K562 (cell line): ENCODE data around the gene OR13C8.

Experiments used
- CTCFL ChIP-seq: IDR thresholded peaks from 2 replicates; pipeline ENCODE4 v1.6.1; 2011; ENCODE audit warnings: borderline replicate concordance, low read depth, mild to moderate bottlenecking, moderate library complexity, low read length; ENCODE audit not compliant: insufficient read depth, poor library complexity, severe bottlenecking
- E2F8 ChIP-seq: fragments of 450-650 bp; IDR thresholded peaks from 2 replicates; pipeline ENCODE4 v1.7.1; 2018; ENCODE audit warnings: mild to moderate bottlenecking, low read depth; ENCODE audit not compliant: partially characterized antibody
- EZH2 ChIP-seq: IDR thresholded peaks from 2 replicates; pipeline ENCODE4 v1.6.1; 2012; ENCODE audit warnings: low read depth, mild to moderate bottlenecking, inconsistent platforms, low read length, borderline replicate concordance
- RBM22 ChIP-seq: fragments of 200-400 bp; formaldehyde crosslinking; IDR thresholded peaks from 2 replicates; pipeline ENCODE4 v1.6.1; 2018; ENCODE audit warnings: low read length, low read depth; ENCODE audit not compliant: poor library complexity, severe bottlenecking
- USF1 ChIP-seq: sonication (generic); formaldehyde crosslinking; IDR thresholded peaks from 2 replicates; pipeline ENCODE4 v1.9.0; 2022; ENCODE audit warnings: mild to moderate bottlenecking, missing genetic modification reagents
- ZNF165 ChIP-seq: fragments of 250-450 bp; sonication (Bioruptor Pico); IDR thresholded peaks from 2 replicates; pipeline ENCODE4 v1.4.0; 2020; ENCODE audit warnings: borderline replicate concordance
- ZNF408 ChIP-seq: fragments of 250-450 bp; sonication (Bioruptor Pico); IDR thresholded peaks from 2 replicates; pipeline ENCODE4 v1.4.0; 2020; ENCODE audit warnings: low read depth, mild to moderate bottlenecking, moderate library complexity

- no peak for TF ChIP-seq ZNF165 (CRISPR knock-in tag)
- TF ChIP-seq EZH2 = no peak
- TF ChIP-seq USF1 (CRISPR knock-in tag) = no peak
- TF ChIP-seq CTCFL = no peak
- no peak for TF ChIP-seq ZNF408
- TF ChIP-seq E2F8 = no peak
- TF ChIP-seq RBM22 = no peak
Observed at GRCh38 chr9:104611213-104611612, 42.2 kb downstream of the OR13C8 start.
